ENCODE data around the gene COP1. TPM values are rescaled to one million over a fixed set of nuclear protein-coding genes. Genes with fewer than 3 reads are reported as not detected.

The COP1 gene
- total and polyA plus RNA-seq, 2 of the 8 experiments (the other 6 are each of a cell fraction or from before 2014, with no cell fraction given) = 26.2 to 44.9 TPM

- Histone ChIP-seq H2BK120ac (replicated peaks; ENCODE audit: low read depth, low read length) (no peak overlapping the region), H3K27me3 (replicated peaks in 1 of 4; ENCODE audit: control insufficient read depth in 3 of 4, extremely low read depth in 1 of 4, insufficient read depth in 3 of 4, low read length in 3 of 4) (no peaks in the 10 kb centered on the region), H2AK5ac (ENCODE audit: low read depth, low read length) (no peak overlapping the region), H2AFZ (ENCODE audit: low read length) (no peak overlapping the region), H3K56ac (replicated peaks; ENCODE audit: insufficient read length, low read depth, low read length) (no peak overlapping the region), H3K18ac (ENCODE audit: extremely low read depth, low read length) (no peak overlapping the region), H3K14ac (ENCODE audit: insufficient read length) (no peak overlapping the region), H3K4ac (replicated peaks; ENCODE audit: insufficient read length, low read depth, low read length) (no peak overlapping the region), H4K91ac (replicated peaks; ENCODE audit: insufficient read length, low read length) (no peak overlapping the region), H2BK12ac (ENCODE audit: low read depth, low read length) (no peak overlapping the region), H4K5ac (ENCODE audit: insufficient read length, low read depth, low read length) (no peak overlapping the region), H3K9ac (replicated peaks in 1 of 4; ENCODE audit: extremely low read depth in 1 of 4, low read depth in 3 of 4, low read length in 3 of 4) (no peak overlapping the region), H2BK5ac (ENCODE audit: low read depth, low read length) (no peak overlapping the region), H3K23ac (ENCODE audit: insufficient read length) (no peak overlapping the region), H3K27ac (ENCODE audit: low read depth, low read length) (no peak overlapping the region), H3K23me2 (ENCODE audit: low read depth, low read length) (peaks cover 2% of the 10 kb centered on the region; the same call in 1 of the 2 replicates), H2BK20ac (ENCODE audit: low read length) (no peak overlapping the region), H3K4me1 (replicated peaks in 1 of 4; ENCODE audit: control insufficient read depth in 3 of 4, insufficient read depth in 4 of 4, low read length in 3 of 4) (no peaks in the 10 kb centered on the region), H4K20me1 (replicated peaks in 1 of 2; ENCODE audit: control insufficient read depth in 1 of 2, insufficient read depth in 2 of 2, low read length in 2 of 2) (peaks cover 0 to 2% of the 10 kb centered on the region in 2 experiments), H3K79me1 (ENCODE audit: low read depth, low read length) (no peaks in the 10 kb centered on the region), H3K79me2 (ENCODE audit: control insufficient read depth in 1 of 2, insufficient read depth in 2 of 2, low read length in 2 of 2) (no peaks in the 10 kb centered on the region), H4K8ac (ENCODE audit: extremely low read depth, insufficient read depth, low read length) (no peak overlapping the region), H2BK15ac (ENCODE audit: low read length) (no peak overlapping the region), H3K4me2 (ENCODE audit: insufficient read depth in 1 of 2, low read depth in 2 of 2, low read length in 2 of 2) (no peak overlapping the region), H3K36me3 (ENCODE audit: control insufficient read depth in 2 of 4, insufficient read depth in 4 of 4, low read length in 3 of 4) (no peaks in the 10 kb centered on the region), H3K9me3 (ENCODE audit: insufficient read depth in 2 of 2, low read depth in 1 of 2, low read length in 1 of 2) (no peaks in the 10 kb centered on the region), H3K4me3 (ENCODE audit: extremely low read depth in 1 of 4, insufficient read depth in 2 of 4, low read depth in 3 of 4, low read length in 4 of 4) (no peak overlapping the region)
- ChIA-PET CTCF (ENCODE audit: partially characterized antibody) (interaction anchor here (0.6 to 1.2 kb wide), 3 partner anchors 492 to 1022 kb away, joined by 3 to 5 read pairs (median 5); no protein-coding TSS in a partner anchor), POLR2A (ENCODE audit: partially characterized antibody) (no interaction called here)
- TF ChIP-seq USF2 (IDR thresholded peaks at IDR 0.05; ENCODE audit: low read length) (no peak), CBX8 (IDR thresholded peaks at IDR 0.05; ENCODE audit: borderline replicate concordance, low read depth, low read length) (no peak), GTF2F1 (IDR thresholded peaks at IDR 0.05; ENCODE audit: borderline replicate concordance, low read depth, low read length) (no peak), SIN3A (conservative IDR thresholded peaks at IDR 0.05 in 1 of 2, IDR thresholded peaks at IDR 0.05 in 1 of 2; ENCODE audit: low read depth in 1 of 2, low read length in 2 of 2) (no peak), BRCA1 (IDR thresholded peaks at IDR 0.05; ENCODE audit: low read depth, low read length) (no peak), BCL11A (IDR thresholded peaks at IDR 0.05; ENCODE audit: low read depth in 2 of 2, low read length in 2 of 2) (no peak), CHD1 (IDR thresholded peaks at IDR 0.05; ENCODE audit: low read depth, low read length) (no peak), MAFK (IDR thresholded peaks at IDR 0.05; ENCODE audit: low read depth, low read length) (no peak), SP1 (IDR thresholded peaks at IDR 0.05; ENCODE audit: low read depth, low read length) (no peak), NRF1 (IDR thresholded peaks at IDR 0.05; ENCODE audit: low read depth, low read length) (no peak), CREB1 (IDR thresholded peaks at IDR 0.05) (no peak), FOSL1 (IDR thresholded peaks at IDR 0.05; ENCODE audit: insufficient read depth, low read depth, low read length) (no peak), YY1 (IDR thresholded peaks at IDR 0.05; ENCODE audit: low read depth, low read length) (no peak)
- WGBS, 2 experiments (ENCODE audit: extremely low coverage in 1 of 2, insufficient coverage in 1 of 2, insufficient read length in 1 of 2, insufficient replicate concordance in 2 of 2, low coverage in 1 of 2, low lambda C conversion rate in 2 of 2, missing lambda C conversion rate in 1 of 2) = 98% methylated on average over 3 of the region's 3 CpGs; no CpG with 5 or more reads in 1 of the 2 experiments
- DNase-seq (ENCODE audit: low read depth in 1 of 2, low spot score in 2 of 2) (no peak), FAIRE-seq (no peak)
These were observed 155.7 kb downstream of the COP1 start for GRCh38 chr1:176051402-176051801.
